K562 treated with DMSO at 1 percent for 12 hours (cell line): ENCODE results near the gene GOSR2. TPM values are rescaled to one million over a fixed set of nuclear protein-coding genes. Genes with fewer than 3 reads are reported as not detected.

Source experiments
- total RNA-seq: library from RNA; unstranded; fragments of 300-600 nt; gene quantifications from 2 replicates; pipeline ENCODE4 v1.2.3, GENCODE V29; 2022; ENCODE audit not compliant: insufficient read depth

Gene GOSR2
- 21.5 and 37.3 TPM in 2 replicates for total RNA-seq

DNA sequence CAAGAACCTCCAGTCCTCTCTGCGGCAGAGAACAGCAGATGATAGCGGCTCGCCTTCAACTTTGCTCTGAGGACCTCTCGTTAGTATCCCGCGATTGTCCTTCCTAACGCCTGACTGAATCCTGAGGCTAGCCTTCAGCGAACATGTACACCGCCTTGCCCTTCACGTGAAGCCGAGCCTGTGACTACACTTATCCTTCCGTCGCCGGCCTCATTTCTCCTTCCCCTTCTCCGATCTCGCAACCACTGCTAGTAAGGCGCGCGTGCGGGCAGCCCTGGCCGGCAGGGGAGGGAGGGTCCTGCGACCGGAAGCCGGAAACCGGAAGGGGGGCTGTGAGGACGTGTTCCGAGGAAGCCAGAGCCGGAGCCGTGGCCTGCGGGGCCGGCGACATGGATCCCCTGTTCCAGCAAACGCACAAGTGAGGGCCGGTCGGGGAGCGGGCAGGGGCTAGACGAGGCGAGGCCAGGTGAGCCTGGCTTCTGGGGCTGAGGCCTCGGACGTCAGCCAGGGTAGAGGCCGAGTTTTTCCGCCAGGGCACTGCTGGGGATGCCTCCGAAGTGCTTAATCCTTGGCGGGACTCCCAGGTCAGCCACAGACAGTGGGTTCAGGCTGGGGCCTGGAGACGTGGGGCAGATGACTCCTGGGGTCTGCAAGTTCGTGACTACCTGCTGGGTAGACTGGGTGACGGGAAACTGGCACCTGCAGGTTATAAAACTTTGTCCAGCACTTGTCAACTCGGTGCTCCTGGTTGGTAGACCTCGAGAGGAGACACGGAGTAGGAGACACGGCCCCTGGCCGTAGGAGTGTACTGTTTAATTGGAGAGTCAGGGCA lies at the start of gene GOSR2:
Gene GOSR2 (plus strand): TSS at position 357 of the 832 bp plus-strand sequence. CDS start 33 bp downstream, at position 390.

DNA sequence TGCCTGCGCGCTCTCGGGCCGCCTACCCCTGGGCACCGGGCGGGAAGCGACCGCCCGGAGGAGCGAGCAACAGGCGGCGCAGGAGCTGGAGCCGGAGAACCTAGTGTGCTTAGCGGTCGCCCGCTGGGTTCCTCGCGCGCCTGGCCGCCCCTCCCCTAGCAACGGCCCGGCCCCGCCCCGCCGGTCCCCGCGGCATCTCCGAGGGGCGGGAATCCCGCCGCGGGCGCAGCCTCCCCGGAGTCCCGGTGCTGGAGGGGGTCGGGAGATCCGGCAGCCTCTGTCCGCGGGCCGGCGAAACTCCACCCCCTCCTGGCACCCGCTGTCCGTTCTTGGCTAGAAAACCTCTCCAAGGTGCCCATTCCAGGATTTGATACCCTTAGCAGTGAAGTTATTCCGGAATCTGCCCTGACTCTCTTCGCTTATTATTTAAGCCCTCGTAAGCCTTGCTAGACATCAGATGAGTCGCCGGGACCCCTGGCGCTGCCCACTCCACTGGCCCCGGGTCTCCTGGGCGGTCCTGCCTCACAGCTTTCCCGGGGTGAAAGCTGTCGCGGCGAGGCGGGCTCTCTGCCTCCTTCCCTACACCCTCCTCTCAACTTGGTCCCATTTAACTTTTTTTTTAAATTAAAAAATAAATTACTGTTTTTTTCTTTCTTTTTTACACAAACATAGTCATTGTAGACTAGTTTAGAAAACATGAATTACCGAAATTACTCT lies 56.3 kb downstream of the GOSR2 start, which contains the start of gene RPRML:
Gene RPRML (minus strand): TSS at position 107 of the 717 bp plus-strand sequence. CDS start 246 bp downstream, outside the sequence.

Other genes with a start within 250 kb of the GOSR2 start
- 0.92 and 2.6 TPM in 2 replicates for gene WNT3, start 104.5 kb upstream of the GOSR2 start, total RNA-seq
- gene WNT9B, start 71.6 kb upstream of the GOSR2 start, total RNA-seq, result not detected in 2 replicates
- not detected in 2 replicates for gene RPRML, start 56.1 kb downstream of the GOSR2 start, total RNA-seq